WTC11 (cell line): ENCODE results near the gene RETREG1. TPM values are rescaled to one million over a fixed set of nuclear protein-coding genes. Genes with fewer than 3 reads are reported as not detected.

Experiments used
- ATAC-seq: fragments of 200-7000 bp; cut with Tn5 transposase; 2 replicates; pipeline ENCODE4 v1.10.0; 2021; ENCODE audit warnings: mild to moderate bottlenecking, moderate library complexity
- CTCF ChIA-PET: fragments of 300-600 bp; sonication (Branson Sonifier 250); formaldehyde crosslinking; loops from one replicate; lab custom pipeline; 2021; ENCODE audit warnings: antibody characterized with exemption; lab: Charles Lee
- POLR2A ChIA-PET: fragments of 350-600 bp; sonication (Branson Sonifier 250); formaldehyde crosslinking; loops from one replicate; lab custom pipeline; 2021; ENCODE audit warnings: antibody characterized with exemption; lab: Charles Lee
- DNase-seq: peaks from one replicate; pipeline ENCODE4 v3.0.0; 2021; ENCODE audit warnings: low spot score
- H3K27ac Mint-ChIP-seq: 2 replicates; pipeline ENCODE4 v1.8.0; 2021; ENCODE audit warnings: mixed read lengths
- H3K27me3 Mint-ChIP-seq: 2 replicates; pipeline ENCODE4 v1.8.0; 2021; ENCODE audit warnings: low read depth, mild to moderate bottlenecking, moderate library complexity, mixed read lengths
- H3K36me3 Mint-ChIP-seq: 2 replicates; pipeline ENCODE4 v1.8.0; 2021; ENCODE audit warnings: mixed read lengths
- H3K4me1 Mint-ChIP-seq: 2 replicates; pipeline ENCODE4 v1.8.0; 2022; ENCODE audit warnings: mixed read lengths
- H3K4me3 Mint-ChIP-seq: 2 replicates; pipeline ENCODE4 v1.8.0; 2021; ENCODE audit warnings: mild to moderate bottlenecking, moderate library complexity, mixed read lengths
- H3K9me3 Mint-ChIP-seq: 2 replicates; pipeline ENCODE4 v1.8.0; 2021; ENCODE audit warnings: mixed read lengths
- AR ChIP-seq: fragments of 250-450 bp; sonication (Bioruptor Pico); IDR thresholded peaks from 2 replicates; pipeline ENCODE4 v1.9.0; 2021; ENCODE audit warnings: mild to moderate bottlenecking
- CBFB ChIP-seq: sonication (generic); formaldehyde crosslinking; IDR thresholded peaks from 2 replicates; pipeline ENCODE4 v1.8.1; 2022; ENCODE audit warnings: mild to moderate bottlenecking, low read depth, missing genetic modification reagents
- E2F5 ChIP-seq: sonication (generic); formaldehyde crosslinking; IDR thresholded peaks from 2 replicates; pipeline ENCODE4 v1.8.1; 2022; ENCODE audit warnings: mild to moderate bottlenecking, moderate library complexity, missing genetic modification reagents
- ELF4 ChIP-seq: sonication (generic); formaldehyde crosslinking; IDR thresholded peaks from 2 replicates; pipeline ENCODE4 v1.8.1; 2022; ENCODE audit warnings: low read depth, mild to moderate bottlenecking, moderate library complexity, missing genetic modification reagents
- EMX1 ChIP-seq: fragments of 250-450 bp; sonication (Bioruptor Pico); IDR thresholded peaks from 2 replicates; pipeline ENCODE4 v1.8.0; 2021; ENCODE audit warnings: mild to moderate bottlenecking
- ETV6 ChIP-seq: sonication (generic); formaldehyde crosslinking; IDR thresholded peaks from 2 replicates; pipeline ENCODE4 v1.8.1; 2022; ENCODE audit warnings: mild to moderate bottlenecking, missing genetic modification reagents
- FOXJ3 ChIP-seq: sonication (generic); formaldehyde crosslinking; IDR thresholded peaks from 2 replicates; pipeline ENCODE4 v1.9.0; 2021; ENCODE audit warnings: missing genetic modification reagents, mild to moderate bottlenecking, borderline replicate concordance
- GABPB1 ChIP-seq: sonication (generic); formaldehyde crosslinking; IDR thresholded peaks from 2 replicates; pipeline ENCODE4 v1.8.1; 2023; ENCODE audit warnings: mild to moderate bottlenecking, missing genetic modification reagents
- IRF2 ChIP-seq: sonication (generic); formaldehyde crosslinking; IDR thresholded peaks from 2 replicates; pipeline ENCODE4 v1.8.0; 2022; ENCODE audit warnings: low read depth, missing genetic modification reagents, borderline replicate concordance
- JUN ChIP-seq: sonication (generic); formaldehyde crosslinking; IDR thresholded peaks from 2 replicates; pipeline ENCODE4 v1.8.0; 2023; ENCODE audit warnings: mild to moderate bottlenecking, missing genetic modification reagents
- NR1H2 ChIP-seq: sonication (generic); formaldehyde crosslinking; IDR thresholded peaks from 2 replicates; pipeline ENCODE4 v1.9.0; 2021; ENCODE audit warnings: mild to moderate bottlenecking, moderate library complexity, missing genetic modification reagents
- STAT6 ChIP-seq: sonication (generic); formaldehyde crosslinking; conservative IDR thresholded peaks from 2 replicates; pipeline ENCODE4 v1.8.1; 2023; ENCODE audit warnings: mild to moderate bottlenecking, low read depth, missing genetic modification reagents, moderate library complexity
- ZNF138 ChIP-seq: sonication (generic); formaldehyde crosslinking; conservative IDR thresholded peaks from 2 replicates; pipeline ENCODE4 v1.8.1; 2022; ENCODE audit warnings: mild to moderate bottlenecking, moderate library complexity, missing genetic modification reagents
- ZNF263 ChIP-seq: sonication (generic); formaldehyde crosslinking; IDR thresholded peaks from 2 replicates; pipeline ENCODE4 v1.8.1; 2022; ENCODE audit warnings: low read depth, mild to moderate bottlenecking, moderate library complexity, missing genetic modification reagents
- ZNF396 ChIP-seq: fragments of 250-450 bp; sonication (Bioruptor Pico); IDR thresholded peaks from 2 replicates; pipeline ENCODE4 v1.8.0; 2021; ENCODE audit warnings: mild to moderate bottlenecking, moderate library complexity, borderline replicate concordance
- ZNF512 ChIP-seq: sonication (generic); formaldehyde crosslinking; IDR thresholded peaks from 2 replicates; pipeline ENCODE4 v1.8.1; 2022; ENCODE audit warnings: missing genetic modification reagents, borderline replicate concordance
- total RNA-seq: library from RNA; stranded (reverse); gene quantifications from 3 replicates; pipeline ENCODE4 v1.2.3, GENCODE V29; 2021
- TF ChIP-seq, protein P1 (sequence below): sonication (generic); formaldehyde crosslinking; IDR thresholded peaks from 2 replicates; pipeline ENCODE4 v1.8.1; 2023; ENCODE audit warnings: mild to moderate bottlenecking, missing genetic modification reagents
- TF ChIP-seq, protein P2 (sequence below): sonication (generic); formaldehyde crosslinking; IDR thresholded peaks from 2 replicates; pipeline ENCODE4 v1.8.1; 2023; ENCODE audit warnings: mild to moderate bottlenecking, missing genetic modification reagents
- TF ChIP-seq, protein P3 (sequence below): fragments of 200-600 bp; IDR thresholded peaks from 2 replicates; pipeline ENCODE4 v1.8.0; 2022; ENCODE audit warnings: antibody characterized with exemption
- TF ChIP-seq, protein P4 (sequence below): fragments of 250-450 bp; sonication (Bioruptor Pico); IDR thresholded peaks from 2 replicates; pipeline ENCODE4 v1.9.0; 2021; ENCODE audit warnings: moderate library complexity, mild to moderate bottlenecking, inconsistent platforms, borderline replicate concordance

RETREG1 gene
- total RNA-seq, 1 experiment from 2014 or later: 2.2 TPM

DNA sequence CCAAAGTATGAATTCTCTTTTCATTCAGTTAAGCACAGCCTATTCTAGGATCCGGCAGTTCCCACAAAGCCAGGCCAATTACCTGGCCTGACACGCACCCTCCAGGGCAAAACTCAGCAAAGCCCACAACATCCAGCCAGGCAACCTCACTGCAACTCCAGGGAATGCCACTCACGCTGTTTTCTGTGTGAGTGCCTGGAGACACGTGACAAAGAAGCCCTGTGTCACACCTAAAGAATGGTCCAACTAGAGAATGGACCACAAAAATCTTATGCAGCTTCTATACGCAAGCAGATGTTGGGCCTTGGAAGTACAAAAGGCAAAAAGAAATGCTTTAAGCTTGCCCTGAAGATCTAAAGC is 20.2 kb downstream of the RETREG1 start:
- no peaks in the 10 kb centered on the region; the same call in 1 of the 2 replicates for H3K27me3 Mint-ChIP-seq
- ATAC-seq: no peak
- CTCF ChIA-PET: interaction anchor here (1.0 kb wide), 1 partner anchor 11 kb away, joined by 3 read pairs; no protein-coding TSS in a partner anchor
- H3K4me3 Mint-ChIP-seq: no peak overlapping the region
- TF ChIP-seq ZNF138 (CRISPR knock-in tag) (no peak), E2F5 (CRISPR knock-in tag) (no peak), AR (CRISPR knock-in tag) (no peak), ELF4 (no peak), ETV6 (CRISPR knock-in tag) (no peak), CBFB (no peak), ZNF512 (CRISPR knock-in tag) (no peak), ZNF263 (CRISPR knock-in tag) (no peak)
- TF ChIP-seq, protein P1, sequence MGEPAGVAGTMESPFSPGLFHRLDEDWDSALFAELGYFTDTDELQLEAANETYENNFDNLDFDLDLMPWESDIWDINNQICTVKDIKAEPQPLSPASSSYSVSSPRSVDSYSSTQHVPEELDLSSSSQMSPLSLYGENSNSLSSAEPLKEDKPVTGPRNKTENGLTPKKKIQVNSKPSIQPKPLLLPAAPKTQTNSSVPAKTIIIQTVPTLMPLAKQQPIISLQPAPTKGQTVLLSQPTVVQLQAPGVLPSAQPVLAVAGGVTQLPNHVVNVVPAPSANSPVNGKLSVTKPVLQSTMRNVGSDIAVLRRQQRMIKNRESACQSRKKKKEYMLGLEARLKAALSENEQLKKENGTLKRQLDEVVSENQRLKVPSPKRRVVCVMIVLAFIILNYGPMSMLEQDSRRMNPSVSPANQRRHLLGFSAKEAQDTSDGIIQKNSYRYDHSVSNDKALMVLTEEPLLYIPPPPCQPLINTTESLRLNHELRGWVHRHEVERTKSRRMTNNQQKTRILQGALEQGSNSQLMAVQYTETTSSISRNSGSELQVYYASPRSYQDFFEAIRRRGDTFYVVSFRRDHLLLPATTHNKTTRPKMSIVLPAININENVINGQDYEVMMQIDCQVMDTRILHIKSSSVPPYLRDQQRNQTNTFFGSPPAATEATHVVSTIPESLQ (CRISPR knock-in tag): no peak
- TF ChIP-seq, protein P2, sequence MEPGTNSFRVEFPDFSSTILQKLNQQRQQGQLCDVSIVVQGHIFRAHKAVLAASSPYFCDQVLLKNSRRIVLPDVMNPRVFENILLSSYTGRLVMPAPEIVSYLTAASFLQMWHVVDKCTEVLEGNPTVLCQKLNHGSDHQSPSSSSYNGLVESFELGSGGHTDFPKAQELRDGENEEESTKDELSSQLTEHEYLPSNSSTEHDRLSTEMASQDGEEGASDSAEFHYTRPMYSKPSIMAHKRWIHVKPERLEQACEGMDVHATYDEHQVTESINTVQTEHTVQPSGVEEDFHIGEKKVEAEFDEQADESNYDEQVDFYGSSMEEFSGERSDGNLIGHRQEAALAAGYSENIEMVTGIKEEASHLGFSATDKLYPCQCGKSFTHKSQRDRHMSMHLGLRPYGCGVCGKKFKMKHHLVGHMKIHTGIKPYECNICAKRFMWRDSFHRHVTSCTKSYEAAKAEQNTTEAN (CRISPR knock-in tag): no peak
- TF ChIP-seq, protein P3, sequence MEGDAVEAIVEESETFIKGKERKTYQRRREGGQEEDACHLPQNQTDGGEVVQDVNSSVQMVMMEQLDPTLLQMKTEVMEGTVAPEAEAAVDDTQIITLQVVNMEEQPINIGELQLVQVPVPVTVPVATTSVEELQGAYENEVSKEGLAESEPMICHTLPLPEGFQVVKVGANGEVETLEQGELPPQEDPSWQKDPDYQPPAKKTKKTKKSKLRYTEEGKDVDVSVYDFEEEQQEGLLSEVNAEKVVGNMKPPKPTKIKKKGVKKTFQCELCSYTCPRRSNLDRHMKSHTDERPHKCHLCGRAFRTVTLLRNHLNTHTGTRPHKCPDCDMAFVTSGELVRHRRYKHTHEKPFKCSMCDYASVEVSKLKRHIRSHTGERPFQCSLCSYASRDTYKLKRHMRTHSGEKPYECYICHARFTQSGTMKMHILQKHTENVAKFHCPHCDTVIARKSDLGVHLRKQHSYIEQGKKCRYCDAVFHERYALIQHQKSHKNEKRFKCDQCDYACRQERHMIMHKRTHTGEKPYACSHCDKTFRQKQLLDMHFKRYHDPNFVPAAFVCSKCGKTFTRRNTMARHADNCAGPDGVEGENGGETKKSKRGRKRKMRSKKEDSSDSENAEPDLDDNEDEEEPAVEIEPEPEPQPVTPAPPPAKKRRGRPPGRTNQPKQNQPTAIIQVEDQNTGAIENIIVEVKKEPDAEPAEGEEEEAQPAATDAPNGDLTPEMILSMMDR: no peak
- TF ChIP-seq, all 79 proteins: peak for 0
- Mint-ChIP-seq H3K27ac (no peak overlapping the region), H3K4me1 (peaks cover 14% of the 10 kb centered on the region), H3K9me3 (peaks cover 7% of the 10 kb centered on the region), H3K36me3 (no peaks in the 10 kb centered on the region; the same call in 1 of the 2 replicates)
- no peak for DNase-seq
- POLR2A ChIA-PET: no interaction called here

- no peak for ATAC-seq
- ChIA-PET POLR2A (interaction anchor here (0.5 kb wide), 1 partner anchor 95 kb away, joined by 4 read pairs; no protein-coding TSS in a partner anchor), CTCF (interaction anchor here (1.0 kb wide), 1 partner anchor 11 kb away, joined by 3 read pairs; no protein-coding TSS in a partner anchor)
- peaks cover 7% of the 10 kb centered on the region for H3K9me3 Mint-ChIP-seq
- no peaks in the 10 kb centered on the region; the same call in 1 of the 2 replicates for H3K36me3 Mint-ChIP-seq
- DNase-seq: no peak
- no peaks in the 10 kb centered on the region; the same call in 1 of the 2 replicates for H3K27me3 Mint-ChIP-seq
- peaks cover 16% of the 10 kb centered on the region for H3K4me1 Mint-ChIP-seq
- no peak overlapping the region for H3K27ac Mint-ChIP-seq
- H3K4me3 Mint-ChIP-seq: no peak overlapping the region
- no peak for TF ChIP-seq ZNF396 (CRISPR knock-in tag)
- TF ChIP-seq FOXJ3 (CRISPR knock-in tag): no peak
- TF ChIP-seq JUN (CRISPR knock-in tag): no peak
- TF ChIP-seq, protein P4, sequence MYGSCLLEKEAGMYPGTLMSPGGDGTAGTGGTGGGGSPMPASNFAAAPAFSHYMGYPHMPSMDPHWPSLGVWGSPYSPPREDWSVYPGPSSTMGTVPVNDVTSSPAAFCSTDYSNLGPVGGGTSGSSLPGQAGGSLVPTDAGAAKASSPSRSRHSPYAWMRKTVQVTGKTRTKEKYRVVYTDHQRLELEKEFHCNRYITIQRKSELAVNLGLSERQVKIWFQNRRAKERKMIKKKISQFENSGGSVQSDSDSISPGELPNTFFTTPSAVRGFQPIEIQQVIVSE (CRISPR knock-in tag): no peak
- TF ChIP-seq GABPB1: no peak
- no peak for TF ChIP-seq EMX1
- TF ChIP-seq IRF2 (CRISPR knock-in tag): no peak
- TF ChIP-seq STAT6 (CRISPR knock-in tag): no peak
- no peak for TF ChIP-seq NR1H2
Observed at GRCh38 chr5:16595881-16596580, 20.8 kb downstream of the RETREG1 start.
